Naive thymus-derived CD8-positive, alpha-beta T cell (primary cell): ENCODE data around the gene WNT2B. TPM values are rescaled to one million over a fixed set of nuclear protein-coding genes. Genes with fewer than 3 reads are reported as not detected.

ENCODE experiments used
- ATAC-seq, 2 donors: fragments of 150-1000 bp; cut with Tn5 transposase in 1 of 2; sonication (Bioruptor Pico), chemical (Tn5 transposase) in 1 of 2; 1 replicate in 1 of 2; 2 replicates in 1 of 2; pipeline ENCODE4 v1.10.0; 2021; ENCODE audit warnings: mild to moderate bottlenecking in 2 of 2, moderate library complexity in 2 of 2
- POLR2A ChIA-PET: fragments of 350-600 bp; sonication (Branson Sonifier 250); formaldehyde crosslinking; loops from one replicate; lab custom pipeline; 2021; ENCODE audit warnings: antibody characterized with exemption; lab: Charles Lee
- DNase-seq, 10 donors: peaks; one replicate each; pipeline versions ENCODE4 v3.0.0 to v3.0.0-alpha.2; 2020 to 2022
- H3K27ac Mint-ChIP-seq, 10 donors: one replicate each; pipeline ENCODE4 v1.8.0; 2020 to 2022; ENCODE audit warnings: mild to moderate bottlenecking in 10 of 10, mixed read lengths in 10 of 10, moderate library complexity in 4 of 10, inconsistent platforms in 1 of 10
- H3K27me3 Mint-ChIP-seq, 5 donors: one replicate each; pipeline ENCODE4 v1.8.0; 2021 to 2022; ENCODE audit warnings: mixed read lengths in 5 of 5
- H3K36me3 Mint-ChIP-seq, 3 donors: one replicate each; pipeline ENCODE4 v1.8.0; 2020 to 2022; ENCODE audit warnings: mixed read lengths in 3 of 3, mild to moderate bottlenecking in 2 of 3, inconsistent platforms in 1 of 3
- H3K4me1 Mint-ChIP-seq, 4 donors: one replicate each; pipeline ENCODE4 v1.8.0; 2021 to 2022; ENCODE audit warnings: mixed read lengths in 4 of 4
- H3K4me3 Mint-ChIP-seq, 10 donors: one replicate each; pipeline ENCODE4 v1.8.0; 2020 to 2022; ENCODE audit warnings: mild to moderate bottlenecking in 10 of 10, mixed read lengths in 10 of 10, moderate library complexity in 6 of 10, inconsistent platforms in 1 of 10
- H3K9me3 Mint-ChIP-seq, 9 donors: one replicate each; pipeline ENCODE4 v1.8.0; 2020 to 2022; ENCODE audit warnings: mixed read lengths in 9 of 9, mild to moderate bottlenecking in 3 of 9, inconsistent platforms in 1 of 9, moderate library complexity in 1 of 9
- polyA plus RNA-seq, 3 donors: library from polyadenylated mRNA; unstranded; fragments of 300-500 nt; fragmentation: Illumina TruSeq; gene quantifications; one replicate each; pipeline ENCODE4 v1.2.3, GENCODE V29; 2021
- total RNA-seq, 8 experiments: library from RNA in 2 of 8; stranded (reverse) in 2 of 8; gene quantifications; one replicate each; pipeline ENCODE4 v1.2.3 and lab custom pipeline; 2021 to 2026

The WNT2B gene
- total and polyA plus RNA-seq, 5 experiments from 2014 or later = 0.06 to 0.33 (median 0.21) TPM; not detected in 2

GRCh38 chr1:112536561-112536960, 27.8 kb downstream of the WNT2B start:
- ATAC-seq (no peak), DNase-seq (no peak)
- Mint-ChIP-seq H3K27me3 (no peaks in the 10 kb centered on the region), H3K4me3 (no peak overlapping the region), H3K9me3 (no peaks in the 10 kb centered on the region), H3K27ac (no peak overlapping the region), H3K4me1 (no peaks in the 10 kb centered on the region), H3K36me3 (peaks cover 5 to 47% (median 10%) of the 10 kb centered on the region in 3 donors)
- POLR2A ChIA-PET = interaction anchor here (0.7 kb wide), 1 partner anchor 162 kb away, joined by 4 read pairs; no protein-coding TSS in a partner anchor

- ATAC-seq = no peak
- H3K27me3 Mint-ChIP-seq = no peaks in the 10 kb centered on the region
- H3K36me3 Mint-ChIP-seq = peaks cover 5 to 54% (median 14%) of the 10 kb centered on the region in 3 donors
- DNase-seq = no peak
- no peak overlapping the region for H3K27ac Mint-ChIP-seq
- no peak overlapping the region for H3K4me3 Mint-ChIP-seq
- no peaks in the 10 kb centered on the region for H3K4me1 Mint-ChIP-seq
- H3K9me3 Mint-ChIP-seq = no peaks in the 10 kb centered on the region
- POLR2A ChIA-PET = no interaction called here
These were observed 28.7 kb downstream of the WNT2B start for GRCh38 chr1:112537456-112537855.

- H3K36me3 Mint-ChIP-seq = peaks cover 5 to 51% (median 10%) of the 10 kb centered on the region in 3 donors
- no peak overlapping the region for H3K27ac Mint-ChIP-seq
- H3K9me3 Mint-ChIP-seq = no peaks in the 10 kb centered on the region
- no peak for ATAC-seq
- H3K4me1 Mint-ChIP-seq = no peaks in the 10 kb centered on the region
- H3K27me3 Mint-ChIP-seq = no peaks in the 10 kb centered on the region
- POLR2A ChIA-PET = no interaction called here
- no peak for DNase-seq
- H3K4me3 Mint-ChIP-seq = no peak overlapping the region
These were observed 30.1 kb downstream of the WNT2B start for GRCh38 chr1:112538883-112539282.

- POLR2A ChIA-PET = interaction anchor here (0.7 kb wide), 1 partner anchor 171 kb away, joined by 4 read pairs; no protein-coding TSS in a partner anchor
- Mint-ChIP-seq H3K4me3 (no peak overlapping the region), H3K27ac (no peak overlapping the region), H3K4me1 (no peaks in the 10 kb centered on the region), H3K36me3 (peaks cover 5 to 45% (median 6%) of the 10 kb centered on the region in 3 donors), H3K27me3 (no peaks in the 10 kb centered on the region), H3K9me3 (no peaks in the 10 kb centered on the region)
- ATAC-seq = no peak
- no peak for DNase-seq
These were observed 31.5 kb downstream of the WNT2B start for GRCh38 chr1:112540226-112540794.

- no peak overlapping the region for H3K4me3 Mint-ChIP-seq
These were observed 32.5 kb downstream of the WNT2B start for GRCh38 chr1:112541299-112541698.

GRCh38 chr1:112542206-112542973, 33.6 kb downstream of the WNT2B start:
- Mint-ChIP-seq H3K4me1 (no peaks in the 10 kb centered on the region), H3K4me3 (no peak overlapping the region), H3K9me3 (no peaks in the 10 kb centered on the region), H3K36me3 (peaks cover 5 to 49% (median 7%) of the 10 kb centered on the region in 3 donors), H3K27ac (no peak overlapping the region), H3K27me3 (no peaks in the 10 kb centered on the region)
- POLR2A ChIA-PET = no interaction called here
- no peak for DNase-seq
- ATAC-seq = no peak

More at GRCh38 chr1:112541299-112541698, 32.5 kb downstream of the WNT2B start:
- ATAC-seq (no peak), DNase-seq (no peak)
- Mint-ChIP-seq H3K27me3 (no peaks in the 10 kb centered on the region), H3K36me3 (peaks cover 5 to 52% (median 7%) of the 10 kb centered on the region in 3 donors), H3K4me1 (no peaks in the 10 kb centered on the region), H3K9me3 (no peaks in the 10 kb centered on the region), H3K27ac (no peak overlapping the region)
- POLR2A ChIA-PET = interaction anchor here (0.7 kb wide), 1 partner anchor 170 kb away, joined by 4 read pairs; no protein-coding TSS in a partner anchor

GRCh38 chr1:112544011-112544688, 35.4 kb downstream of the WNT2B start:
- Mint-ChIP-seq H3K9me3 (no peaks in the 10 kb centered on the region), H3K27me3 (no peaks in the 10 kb centered on the region), H3K4me3 (no peak overlapping the region), H3K4me1 (no peaks in the 10 kb centered on the region), H3K36me3 (peaks cover 5 to 55% (median 8%) of the 10 kb centered on the region in 3 donors), H3K27ac (no peak overlapping the region)
- POLR2A ChIA-PET = interaction anchor here (0.6 kb wide), 1 partner anchor 14 kb away, joined by 4 read pairs; no protein-coding TSS in a partner anchor
- DNase-seq = no peak
- no peak for ATAC-seq

GRCh38 chr1:112544751-112545150, 36.0 kb downstream of the WNT2B start:
- no peaks in the 10 kb centered on the region for H3K4me1 Mint-ChIP-seq
- ATAC-seq (no peak), DNase-seq (no peak)
- H3K27ac Mint-ChIP-seq = no peak overlapping the region
- POLR2A ChIA-PET = interaction anchor here (0.7 kb wide), 1 partner anchor 39 kb away, joined by 4 read pairs; no protein-coding TSS in a partner anchor
- H3K27me3 Mint-ChIP-seq = no peaks in the 10 kb centered on the region
- H3K36me3 Mint-ChIP-seq = peaks cover 5 to 54% (median 9%) of the 10 kb centered on the region in 3 donors
- H3K9me3 Mint-ChIP-seq = no peaks in the 10 kb centered on the region
- no peak overlapping the region for H3K4me3 Mint-ChIP-seq

GRCh38 chr1:112546076-112546475, 37.3 kb downstream of the WNT2B start:
- ATAC-seq = no peak
- Mint-ChIP-seq H3K9me3 (no peaks in the 10 kb centered on the region), H3K27me3 (no peaks in the 10 kb centered on the region), H3K36me3 (peaks cover 0 to 47% (median 10%) of the 10 kb centered on the region in 3 donors), H3K4me1 (no peaks in the 10 kb centered on the region), H3K27ac (peak overlapping the region in 1 of 10 donors; percentile 45), H3K4me3 (no peak overlapping the region)
- POLR2A ChIA-PET = no interaction called here
- no peak for DNase-seq

GRCh38 chr1:112548547-112548946, 39.8 kb downstream of the WNT2B start:
- Mint-ChIP-seq H3K4me1 (no peaks in the 10 kb centered on the region), H3K4me3 (no peak overlapping the region), H3K9me3 (no peaks in the 10 kb centered on the region), H3K36me3 (peaks cover 0 to 43% (median 10%) of the 10 kb centered on the region in 3 donors), H3K27me3 (no peaks in the 10 kb centered on the region), H3K27ac (peak overlapping the region in 1 of 10 donors; percentile 26)
- POLR2A ChIA-PET = no interaction called here
- no peak for DNase-seq
- no peak for ATAC-seq

GRCh38 chr1:112549590-112549989, 40.8 kb downstream of the WNT2B start:
- no peak for DNase-seq
- POLR2A ChIA-PET = no interaction called here
- peaks cover 0 to 45% (median 15%) of the 10 kb centered on the region in 3 donors for H3K36me3 Mint-ChIP-seq
- H3K27ac Mint-ChIP-seq = no peak overlapping the region
- H3K9me3 Mint-ChIP-seq = no peaks in the 10 kb centered on the region
- H3K27me3 Mint-ChIP-seq = no peaks in the 10 kb centered on the region
- H3K4me1 Mint-ChIP-seq = no peaks in the 10 kb centered on the region
- H3K4me3 Mint-ChIP-seq = no peak overlapping the region
- no peak for ATAC-seq

- ATAC-seq = no peak
- H3K9me3 Mint-ChIP-seq = no peaks in the 10 kb centered on the region
- H3K27me3 Mint-ChIP-seq = no peaks in the 10 kb centered on the region
- H3K36me3 Mint-ChIP-seq = peaks cover 0 to 31% (median 30%) of the 10 kb centered on the region in 3 donors
- H3K4me1 Mint-ChIP-seq = no peaks in the 10 kb centered on the region
- no peak overlapping the region for H3K27ac Mint-ChIP-seq
- no peak overlapping the region for H3K4me3 Mint-ChIP-seq
- DNase-seq = no peak
- POLR2A ChIA-PET = interaction anchor here (0.6 kb wide), 2 partner anchors 41 to 102 kb away, joined by 3 to 4 read pairs; no protein-coding TSS in a partner anchor
These were observed 45.6 kb downstream of the WNT2B start for GRCh38 chr1:112554411-112554810.
